Measurements from ENCODE around the gene EMILIN2. TPM values are rescaled to one million over a fixed set of nuclear protein-coding genes. Genes with fewer than 3 reads are reported as not detected.
A peak's percentile ranks its signal among the peaks of the same experiment; 100 is the strongest.

The EMILIN2 gene
- total and polyA plus RNA-seq, 2 of the 13 experiments (the other 11 are each of a cell fraction or from before 2014, with no cell fraction given): 7.6 to 8.2 TPM

DNA sequence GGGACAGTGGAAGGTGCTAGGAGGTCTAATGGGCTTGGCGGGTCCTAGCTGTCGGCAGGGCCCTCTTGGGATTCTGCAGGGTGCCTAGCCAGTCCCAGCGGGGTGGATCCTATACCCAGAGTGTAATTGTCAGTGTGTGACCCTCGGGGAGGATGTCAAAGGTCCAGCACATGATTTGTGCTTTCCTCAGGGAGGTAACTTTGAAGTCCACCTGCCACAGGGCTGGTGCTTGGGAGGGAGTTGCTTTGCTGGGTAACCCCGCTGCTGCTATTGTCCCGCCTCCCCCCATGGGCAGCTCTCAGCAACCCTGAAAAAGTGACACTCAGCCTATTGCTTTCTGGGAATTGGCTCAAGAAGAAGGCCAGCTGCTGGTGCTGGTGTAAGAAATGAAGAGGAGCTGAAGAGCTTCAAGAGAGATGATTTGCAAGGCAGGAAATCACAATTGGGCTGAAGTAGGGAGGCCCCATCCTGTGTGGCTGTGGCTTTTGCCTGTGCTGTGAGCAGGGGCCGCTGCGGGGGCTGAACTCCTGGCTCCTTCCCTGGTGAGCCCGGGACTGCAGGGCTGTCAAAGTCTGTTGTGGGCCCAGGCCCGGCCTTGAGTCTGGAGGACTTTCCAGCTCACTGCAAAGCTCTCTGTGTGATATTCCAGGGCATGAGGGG, 36.4 kb downstream of the EMILIN2 start:
- Histone ChIP-seq H3K36me3 (replicated peaks in 1 of 2; ENCODE audit: control insufficient read depth in 1 of 2, insufficient read depth in 2 of 2, low read length in 2 of 2) (no peaks in the 10 kb centered on the region), H3K79me2 (ENCODE audit: insufficient read depth, low read length) (no peaks in the 10 kb centered on the region), H3K27ac (ENCODE audit: extremely low read length, insufficient read depth, low read length) (no peak overlapping the region), H3K4me1 (ENCODE audit: insufficient read depth, low read length) (peaks cover 7% of the 10 kb centered on the region; the same call in 1 of the 2 replicates), H3K27me3 (ENCODE audit: control insufficient read depth in 1 of 2, insufficient read depth in 2 of 2, low read length in 2 of 2) (peaks cover 0 to 35% of the 10 kb centered on the region in 2 experiments; a peak in 4 of 5 replicates), H4K20me1 (ENCODE audit: insufficient read depth, low read length) (no peaks in the 10 kb centered on the region), H3K9ac (ENCODE audit: insufficient read depth, low read depth, low read length) (no peak overlapping the region), H2AFZ (ENCODE audit: low read length) (no peak overlapping the region), H3K4me2 (ENCODE audit: low read depth, low read length) (no peak overlapping the region), H3K4me3 (replicated peaks in 1 of 3; ENCODE audit: insufficient read depth in 1 of 3, low read depth in 2 of 3, low read length in 3 of 3) (no peak overlapping the region), H3K9me3 (ENCODE audit: low read length) (no peaks in the 10 kb centered on the region)
- FAIRE-seq (no peak), DNase-seq (ENCODE audit: low spot score) (no peak), ATAC-seq (peak; percentile 47)
- ChIA-PET CTCF (ENCODE audit: low intra/inter-chr PET ratio, low total read pairs) (no interaction called here), POLR2A (no interaction called here)
- in situ Hi-C loops (cut with HindIII; ENCODE audit: extremely low pct_ligation_motif_present, low pct_unique_long_range_greater_than_20kb) (no loop called here), intact Hi-C loops (cut with micrococcal nuclease; ENCODE audit: unreplicated experiment) (no loop called here)
- TF ChIP-seq, protein P1, sequence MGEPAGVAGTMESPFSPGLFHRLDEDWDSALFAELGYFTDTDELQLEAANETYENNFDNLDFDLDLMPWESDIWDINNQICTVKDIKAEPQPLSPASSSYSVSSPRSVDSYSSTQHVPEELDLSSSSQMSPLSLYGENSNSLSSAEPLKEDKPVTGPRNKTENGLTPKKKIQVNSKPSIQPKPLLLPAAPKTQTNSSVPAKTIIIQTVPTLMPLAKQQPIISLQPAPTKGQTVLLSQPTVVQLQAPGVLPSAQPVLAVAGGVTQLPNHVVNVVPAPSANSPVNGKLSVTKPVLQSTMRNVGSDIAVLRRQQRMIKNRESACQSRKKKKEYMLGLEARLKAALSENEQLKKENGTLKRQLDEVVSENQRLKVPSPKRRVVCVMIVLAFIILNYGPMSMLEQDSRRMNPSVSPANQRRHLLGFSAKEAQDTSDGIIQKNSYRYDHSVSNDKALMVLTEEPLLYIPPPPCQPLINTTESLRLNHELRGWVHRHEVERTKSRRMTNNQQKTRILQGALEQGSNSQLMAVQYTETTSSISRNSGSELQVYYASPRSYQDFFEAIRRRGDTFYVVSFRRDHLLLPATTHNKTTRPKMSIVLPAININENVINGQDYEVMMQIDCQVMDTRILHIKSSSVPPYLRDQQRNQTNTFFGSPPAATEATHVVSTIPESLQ (CRISPR knock-in tag; conservative IDR thresholded peaks at IDR 0.05): no peak
- TF ChIP-seq POGZ (CRISPR knock-in tag; IDR thresholded peaks at IDR 0.05) (no peak), ZNF747 (CRISPR knock-in tag; IDR thresholded peaks at IDR 0.05; ENCODE audit: borderline replicate concordance) (no peak), SP2 (CRISPR knock-in tag; IDR thresholded peaks at IDR 0.05) (no peak), ZFYVE20 (CRISPR knock-in tag; IDR thresholded peaks at IDR 0.05; ENCODE audit: borderline replicate concordance, low read depth) (no peak)
- TF ChIP-seq, protein P2, sequence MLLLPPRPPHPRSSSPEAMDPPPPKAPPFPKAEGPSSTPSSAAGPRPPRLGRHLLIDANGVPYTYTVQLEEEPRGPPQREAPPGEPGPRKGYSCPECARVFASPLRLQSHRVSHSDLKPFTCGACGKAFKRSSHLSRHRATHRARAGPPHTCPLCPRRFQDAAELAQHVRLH (CRISPR knock-in tag; IDR thresholded peaks at IDR 0.05; ENCODE audit: borderline replicate concordance, low read depth): no peak
- TF ChIP-seq, protein P3, sequence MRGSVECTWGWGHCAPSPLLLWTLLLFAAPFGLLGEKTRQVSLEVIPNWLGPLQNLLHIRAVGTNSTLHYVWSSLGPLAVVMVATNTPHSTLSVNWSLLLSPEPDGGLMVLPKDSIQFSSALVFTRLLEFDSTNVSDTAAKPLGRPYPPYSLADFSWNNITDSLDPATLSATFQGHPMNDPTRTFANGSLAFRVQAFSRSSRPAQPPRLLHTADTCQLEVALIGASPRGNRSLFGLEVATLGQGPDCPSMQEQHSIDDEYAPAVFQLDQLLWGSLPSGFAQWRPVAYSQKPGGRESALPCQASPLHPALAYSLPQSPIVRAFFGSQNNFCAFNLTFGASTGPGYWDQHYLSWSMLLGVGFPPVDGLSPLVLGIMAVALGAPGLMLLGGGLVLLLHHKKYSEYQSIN (CRISPR knock-in tag; IDR thresholded peaks at IDR 0.05; ENCODE audit: borderline replicate concordance): no peak
- BruUV-seq (replicated peaks): no TSS peak
- WGBS (ENCODE audit: low lambda C conversion rate): 4% methylated on average over 4 of the region's 10 CpGs

All from HepG2 (cell line).